H1 (cell line): Measurements from ENCODE around the gene GABRB2. TPM values are rescaled to one million over a fixed set of nuclear protein-coding genes. Genes with fewer than 3 reads are reported as not detected.

Experiments used
- ATF2 ChIP-seq: IDR thresholded peaks from 2 replicates; pipeline ENCODE4 v1.6.1; 2012; ENCODE audit warnings: low read length, inconsistent platforms
- CHD7 ChIP-seq: fragments of 300-600 bp; sonication (generic); IDR thresholded peaks from 2 replicates; pipeline ENCODE4 v1.7.1; 2012; ENCODE audit warnings: low read length, moderate library complexity, mild to moderate bottlenecking, inconsistent platforms; ENCODE audit not compliant: insufficient replicate concordance
- KDM4A ChIP-seq: IDR thresholded peaks from one replicate; pipeline ENCODE4 v1.7.1; 2012; ENCODE audit warnings: low read depth, mild to moderate bottlenecking, moderate library complexity, low read length, inconsistent platforms; ENCODE audit not compliant: severe bottlenecking
- KDM5A ChIP-seq: fragments of 200-600 bp; IDR thresholded peaks from 2 replicates; pipeline ENCODE4 v1.7.1; 2012; ENCODE audit warnings: mild to moderate bottlenecking, low read length, inconsistent platforms, mixed read lengths
- RFX5 ChIP-seq: IDR thresholded peaks from 2 replicates; pipeline ENCODE4 v1.6.1; 2011; ENCODE audit warnings: low read depth, low read length, improper control_type of control experiment, borderline replicate concordance
- SIX5 ChIP-seq: IDR thresholded peaks from 2 replicates; pipeline ENCODE4 v1.6.1; 2011; ENCODE audit warnings: mild to moderate bottlenecking, low read depth, low read length
- TAF1 ChIP-seq: IDR thresholded peaks from 2 replicates; pipeline ENCODE4 v1.6.1; 2011; ENCODE audit warnings: mild to moderate bottlenecking, low read depth, low read length
- polyA plus RNA-seq, 7 experiments: library from polyadenylated mRNA; depleted of rRNA in 3 of 7; stranded (reverse) in 5 of 7; unstranded in 2 of 7; fragments of >200 nt in 5 of 7; fragments of 200-250 nt in 2 of 7; gene quantifications; 1 replicate in 5 of 7; 2 replicates in 1 of 7; 4 replicates in 1 of 7; pipeline versions ENCODE4 v1.2.1 to v1.2.3, GENCODE V29; 2011 to 2013; ENCODE audit warnings: missing spikeins in 2 of 7, mixed read lengths in 2 of 7
- total RNA-seq: library from RNA; stranded (reverse); fragmentation: NEBNext Ultra II Directional; extraction: Animal tissue kit (Norgen Biotek cat#: 25700); gene quantifications from 2 replicates; pipeline ENCODE4 v1.2.1, GENCODE V29; 2021

Gene GABRB2
- total and polyA plus RNA-seq, 2 of the 8 experiments (the other 6 are each of a cell fraction or from before 2014, with no cell fraction given), result 0.54 to 1.9 TPM

GRCh38 chr5:161269125-161269524 is 277.4 kb downstream of the GABRB2 start (continued):
- TF ChIP-seq CHD7 (no peak), TAF1 (no peak), KDM5A (no peak), SIX5 (no peak), ATF2 (no peak), KDM4A (no peak), RFX5 (no peak)
